ENCODE results near the gene CDK14. TPM values are rescaled to one million over a fixed set of nuclear protein-coding genes. Genes with fewer than 3 reads are reported as not detected.

CDK14 gene
- total and polyA plus RNA-seq, 2 donors (not counting 3 experiments of a cell fraction or from before 2014, with no cell fraction given), result 5.5 to 34.2 TPM

GRCh38 chr7:90759710-90760109 is 163.6 kb downstream of the CDK14 start:
- no TSS peak for BruUV-seq (replicated peaks)
- DNase-seq (ENCODE audit: low read depth, low spot score) (peak; percentile 20), FAIRE-seq (no peak)
- no peaks in the 10 kb centered on the region for H3K27me3 ChIP-seq (ENCODE audit: control insufficient read depth in 2 of 2, insufficient read depth in 2 of 2, low read length in 2 of 2)
- dilution Hi-C loops (cut with MboI; ENCODE audit: extremely low pct_ligation_motif_present, low sequenced_read_pairs) (no loop called here), intact Hi-C loops (cut with micrococcal nuclease) (loop anchor here (10.0 kb wide), 1 partner anchor 305 kb away; no protein-coding TSS in a partner anchor)
- CTCF ChIA-PET, result interaction anchor here (2.4 kb wide), 1 partner anchor 10 kb away, joined by 9 read pairs; no protein-coding TSS in a partner anchor
- H3K9me3 ChIP-seq (replicated peaks; ENCODE audit: control insufficient read depth, insufficient read depth, low read length), result no peaks in the 10 kb centered on the region
- H3K36me3 ChIP-seq (ENCODE audit: control insufficient read depth in 2 of 2, extremely low read depth in 1 of 2, insufficient read depth in 2 of 2, low read length in 2 of 2), result no peaks in the 10 kb centered on the region
- no peaks in the 10 kb centered on the region for H4K20me1 ChIP-seq (replicated peaks; ENCODE audit: control insufficient read depth, extremely low read depth, insufficient read depth, low read length)
- POLR2A ChIA-PET, result no interaction called here
- TF ChIP-seq JUN (IDR thresholded peaks at IDR 0.05; ENCODE audit: borderline replicate concordance, insufficient read depth, insufficient read length, low read depth), result no peak
- TF ChIP-seq POLR2AphosphoS5 (IDR thresholded peaks at IDR 0.05; ENCODE audit: insufficient read depth, low read depth, low read length), result no peak
- TF ChIP-seq MYC (IDR thresholded peaks at IDR 0.05; ENCODE audit: low read depth, low read length), result no peak
- TF ChIP-seq MAX (IDR thresholded peaks at IDR 0.05; ENCODE audit: insufficient read depth, insufficient read length), result no peak
- no peak for TF ChIP-seq POLR2A (IDR thresholded peaks at IDR 0.05; ENCODE audit: low read depth, low read length)
- no peak for TF ChIP-seq CTCF (IDR thresholded peaks at IDR 0.05; ENCODE audit: extremely low read depth in 1 of 2, insufficient read depth in 1 of 2, low read depth in 1 of 2, low read length in 2 of 2)
- no peak for TF ChIP-seq FOS (IDR thresholded peaks at IDR 0.05; ENCODE audit: borderline replicate concordance, insufficient read depth, low read length)
- TF ChIP-seq EZH2 (IDR thresholded peaks at IDR 0.05; ENCODE audit: borderline replicate concordance, low read depth, low read length, severe bottlenecking), result no peak
- no peak for TF ChIP-seq GATA2 (IDR thresholded peaks at IDR 0.05; ENCODE audit: insufficient read depth, insufficient read length, low read depth, low read length)
- H3K27ac ChIP-seq (ENCODE audit: insufficient read depth, low read depth, low read length), result no peak overlapping the region
- no peak overlapping the region for H3K4me3 ChIP-seq (replicated peaks in 1 of 3; ENCODE audit: insufficient read depth in 1 of 3, low read depth in 1 of 3, low read length in 3 of 3)
- H2AFZ ChIP-seq (ENCODE audit: low read depth, low read length), result no peak overlapping the region
- no peaks in the 10 kb centered on the region for H3K4me1 ChIP-seq (ENCODE audit: control insufficient read depth, extremely low read depth, insufficient read depth, low read length)
- H3K79me2 ChIP-seq (ENCODE audit: control insufficient read depth, insufficient read depth, low read length), result no peaks in the 10 kb centered on the region
- H3K4me2 ChIP-seq (ENCODE audit: insufficient read depth, low read length), result no peak overlapping the region
- no peak overlapping the region for H3K9ac ChIP-seq (replicated peaks; ENCODE audit: extremely low read depth, insufficient read depth, low read length)
- H3K9me1 ChIP-seq (replicated peaks; ENCODE audit: control insufficient read depth, extremely low read depth, insufficient read depth, low read length), result no peaks in the 10 kb centered on the region
